Measurements from ENCODE around the gene XPR1.

The XPR1 gene

DNA sequence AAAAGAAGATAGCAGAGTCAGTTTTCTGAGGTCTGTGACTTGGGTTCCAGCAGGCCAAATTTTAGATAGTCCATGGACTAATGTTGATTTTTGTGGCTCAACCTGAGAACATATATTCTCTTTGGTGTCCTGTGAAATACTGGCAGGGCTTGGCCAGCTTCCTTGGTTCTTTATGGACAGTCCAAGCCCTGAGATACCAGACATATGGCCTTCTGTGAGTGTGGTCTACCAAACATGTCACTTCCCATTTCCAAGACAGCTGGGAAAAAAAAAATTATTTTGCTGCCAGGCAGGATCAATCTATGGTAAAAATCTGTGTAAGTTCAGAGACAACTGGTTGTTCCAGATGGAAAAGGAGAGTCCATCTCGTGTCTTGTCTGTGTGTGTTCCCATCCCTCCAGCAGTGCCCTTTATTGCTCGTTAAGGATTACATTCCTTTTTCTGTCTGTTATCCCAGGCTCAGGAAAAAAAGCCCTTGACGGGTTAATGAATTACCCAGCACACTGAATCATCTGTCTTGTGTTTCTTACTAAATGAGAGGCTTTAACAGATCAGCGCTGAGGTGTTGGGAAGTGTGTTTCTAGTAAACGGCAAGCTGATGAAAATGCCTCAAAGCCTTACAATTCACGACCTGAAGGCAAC, 33.4 kb upstream of the XPR1 start:
- TF ChIP-seq, protein P1, sequence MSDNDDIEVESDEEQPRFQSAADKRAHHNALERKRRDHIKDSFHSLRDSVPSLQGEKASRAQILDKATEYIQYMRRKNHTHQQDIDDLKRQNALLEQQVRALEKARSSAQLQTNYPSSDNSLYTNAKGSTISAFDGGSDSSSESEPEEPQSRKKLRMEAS (IDR thresholded peaks at IDR 0.05; ENCODE audit: low read depth, low read length) = no peak
- TF ChIP-seq POLR2A (IDR thresholded peaks at IDR 0.05; ENCODE audit: extremely low read depth, insufficient read length) (no peak), MYC (IDR thresholded peaks at IDR 0.05; ENCODE audit: low read depth, low read length) (no peak)
- TF ChIP-seq, protein P2, sequence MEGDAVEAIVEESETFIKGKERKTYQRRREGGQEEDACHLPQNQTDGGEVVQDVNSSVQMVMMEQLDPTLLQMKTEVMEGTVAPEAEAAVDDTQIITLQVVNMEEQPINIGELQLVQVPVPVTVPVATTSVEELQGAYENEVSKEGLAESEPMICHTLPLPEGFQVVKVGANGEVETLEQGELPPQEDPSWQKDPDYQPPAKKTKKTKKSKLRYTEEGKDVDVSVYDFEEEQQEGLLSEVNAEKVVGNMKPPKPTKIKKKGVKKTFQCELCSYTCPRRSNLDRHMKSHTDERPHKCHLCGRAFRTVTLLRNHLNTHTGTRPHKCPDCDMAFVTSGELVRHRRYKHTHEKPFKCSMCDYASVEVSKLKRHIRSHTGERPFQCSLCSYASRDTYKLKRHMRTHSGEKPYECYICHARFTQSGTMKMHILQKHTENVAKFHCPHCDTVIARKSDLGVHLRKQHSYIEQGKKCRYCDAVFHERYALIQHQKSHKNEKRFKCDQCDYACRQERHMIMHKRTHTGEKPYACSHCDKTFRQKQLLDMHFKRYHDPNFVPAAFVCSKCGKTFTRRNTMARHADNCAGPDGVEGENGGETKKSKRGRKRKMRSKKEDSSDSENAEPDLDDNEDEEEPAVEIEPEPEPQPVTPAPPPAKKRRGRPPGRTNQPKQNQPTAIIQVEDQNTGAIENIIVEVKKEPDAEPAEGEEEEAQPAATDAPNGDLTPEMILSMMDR (IDR thresholded peaks at IDR 0.05; ENCODE audit: low read depth, low read length) = no peak
- H3K4me3 ChIP-seq (ENCODE audit: low read depth, low read length) = no peak overlapping the region
- no peak for DNase-seq (ENCODE audit: low read depth)

DNA sequence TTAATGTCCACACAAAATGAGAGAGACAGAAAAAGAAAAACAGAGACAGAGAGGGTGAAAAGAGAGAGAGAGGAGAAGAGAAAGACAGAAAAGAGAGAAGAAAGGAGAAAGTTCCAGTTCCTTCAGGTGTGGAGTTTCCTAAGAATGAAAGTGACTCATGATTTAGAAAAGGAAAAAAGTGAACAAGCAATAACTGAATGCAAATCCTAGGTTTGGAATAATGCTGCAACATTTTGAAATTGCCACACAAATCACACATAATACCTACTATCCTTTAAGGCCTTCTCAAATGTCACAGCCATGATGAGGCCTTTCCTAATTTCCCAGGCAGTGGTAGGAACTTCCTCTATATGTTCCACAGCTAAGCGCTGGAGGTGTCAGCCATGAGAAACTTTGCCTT, 31.5 kb upstream of the XPR1 start:
- TF ChIP-seq, protein P2 (IDR thresholded peaks at IDR 0.05; ENCODE audit: low read depth, low read length) = no peak
- TF ChIP-seq, protein P1 (IDR thresholded peaks at IDR 0.05; ENCODE audit: low read depth, low read length) = no peak
- no peak for TF ChIP-seq MYC (IDR thresholded peaks at IDR 0.05; ENCODE audit: low read depth, low read length)
- TF ChIP-seq POLR2A (IDR thresholded peaks at IDR 0.05; ENCODE audit: extremely low read depth, insufficient read length) = no peak
- no peak for DNase-seq (ENCODE audit: low read depth)

DNA sequence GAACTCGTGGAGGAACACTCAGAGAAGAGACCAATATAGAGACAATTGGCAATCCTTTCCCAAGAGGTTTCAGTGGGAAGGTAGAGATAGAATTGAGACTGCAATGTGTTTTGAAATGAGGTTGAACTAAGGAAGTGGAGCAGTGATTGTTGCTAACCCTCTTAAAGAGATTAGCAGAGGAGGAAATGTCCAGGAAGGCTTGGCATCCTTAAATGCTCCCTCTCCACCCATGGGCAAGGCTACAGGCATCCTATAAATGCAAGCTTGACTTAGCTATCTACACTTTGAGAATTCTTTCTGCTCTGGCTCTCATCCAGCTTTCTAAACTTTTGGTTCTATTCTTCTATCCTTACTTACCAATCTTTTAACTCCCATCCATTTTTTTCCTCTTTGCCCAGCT, 30.3 kb upstream of the XPR1 start:
- no peak for TF ChIP-seq POLR2A (IDR thresholded peaks at IDR 0.05; ENCODE audit: extremely low read depth, insufficient read length)
- TF ChIP-seq MYC (IDR thresholded peaks at IDR 0.05; ENCODE audit: low read depth, low read length) = no peak
- TF ChIP-seq, protein P2 (IDR thresholded peaks at IDR 0.05; ENCODE audit: low read depth, low read length) = no peak
- TF ChIP-seq, protein P1 (IDR thresholded peaks at IDR 0.05; ENCODE audit: low read depth, low read length) = no peak
- no peak for DNase-seq (ENCODE audit: low read depth)
- H3K4me3 ChIP-seq (ENCODE audit: low read depth, low read length) = no peak overlapping the region

More for the DNA sequence above, 31.5 kb upstream of the XPR1 start:
- H3K4me3 ChIP-seq (ENCODE audit: low read depth, low read length) = no peak overlapping the region

DNA sequence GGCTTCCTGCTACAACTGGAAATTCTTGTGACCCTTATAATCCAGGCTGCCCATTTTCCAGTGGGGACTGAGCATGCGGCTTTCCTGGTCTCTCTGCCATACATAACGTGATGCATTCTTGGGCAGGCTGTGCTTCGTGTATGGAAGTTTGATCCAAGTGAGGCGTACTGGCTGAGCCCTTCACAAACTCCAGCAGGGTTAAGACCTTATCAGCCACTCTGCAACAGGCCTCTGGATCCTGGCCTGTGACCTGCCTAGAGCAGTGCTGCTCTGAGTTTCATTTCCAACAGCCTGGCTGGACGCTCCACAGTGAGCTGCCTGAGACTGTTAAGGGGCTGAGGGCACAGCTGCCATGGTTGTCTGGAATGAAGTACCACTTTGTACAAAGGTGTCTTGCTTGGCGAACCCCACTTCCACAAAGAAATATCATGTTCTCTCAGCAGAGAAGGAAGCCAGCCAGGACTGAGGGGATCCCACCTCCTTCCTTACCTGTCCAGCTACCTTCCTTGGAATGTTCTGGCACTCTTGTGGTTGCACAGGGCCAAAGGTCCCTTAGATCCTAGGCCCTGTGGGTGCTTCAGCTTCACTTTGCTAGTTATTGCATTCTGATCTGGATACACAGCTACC, 28.5 kb upstream of the XPR1 start:
- TF ChIP-seq MYC (IDR thresholded peaks at IDR 0.05; ENCODE audit: low read depth, low read length) (no peak), POLR2A (IDR thresholded peaks at IDR 0.05; ENCODE audit: extremely low read depth, insufficient read length) (no peak)
- TF ChIP-seq, protein P1 (IDR thresholded peaks at IDR 0.05; ENCODE audit: low read depth, low read length) = no peak
- TF ChIP-seq, protein P2 (IDR thresholded peaks at IDR 0.05; ENCODE audit: low read depth, low read length) = no peak
- H3K4me3 ChIP-seq (ENCODE audit: low read depth, low read length) = no peak overlapping the region
- DNase-seq (ENCODE audit: low read depth) = no peak

DNA sequence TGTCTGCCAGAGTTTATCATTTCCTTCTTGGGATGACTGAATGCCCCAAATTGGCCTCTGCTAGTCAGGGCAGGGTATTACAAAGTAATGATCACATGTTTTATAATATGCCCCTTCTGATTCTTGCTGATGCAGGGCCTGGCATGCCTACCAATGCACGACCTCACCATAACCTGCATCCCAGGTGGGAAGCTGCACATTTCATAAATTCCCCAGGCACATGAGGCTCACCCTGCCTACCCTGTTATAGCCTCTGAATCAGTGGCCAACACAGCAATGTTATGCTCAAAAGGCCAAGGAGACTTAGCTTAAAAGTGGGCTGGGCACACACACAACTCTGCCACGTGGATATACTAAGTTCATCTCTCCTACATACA, 28.0 kb upstream of the XPR1 start:
- no peak for DNase-seq (ENCODE audit: low read depth)
- TF ChIP-seq POLR2A (IDR thresholded peaks at IDR 0.05; ENCODE audit: extremely low read depth, insufficient read length) = no peak
- TF ChIP-seq, protein P2 (IDR thresholded peaks at IDR 0.05; ENCODE audit: low read depth, low read length) = no peak
- H3K4me3 ChIP-seq (ENCODE audit: low read depth, low read length) = no peak overlapping the region
